Stimulated activated naive CD8-positive, alpha-beta T cell treated with anti-CD3 and anti-CD28 coated beads, Interleukin-15, Interleukin-2, amounts not matched to agents 100 ng/mL and 50 ng/mL, for 24 hours (primary cell): ENCODE measurements around the gene FAM162B.
"Not testable (repeated sequence)": the region's sequence is repeated elsewhere in the genome, so short reads cannot be mapped to it uniquely, and the experiment has no call there.

Experiments used
- H3K27ac Mint-ChIP-seq: one replicate; pipeline ENCODE4 v1.8.0; 2021; ENCODE audit warnings: mild to moderate bottlenecking, mixed read lengths
- H3K27me3 Mint-ChIP-seq: one replicate; pipeline ENCODE4 v1.8.0; 2021; ENCODE audit warnings: mixed read lengths
- H3K36me3 Mint-ChIP-seq: one replicate; pipeline ENCODE4 v1.8.0; 2021; ENCODE audit warnings: low read depth, mixed read lengths
- H3K4me1 Mint-ChIP-seq: one replicate; pipeline ENCODE4 v1.8.0; 2021; ENCODE audit warnings: low read depth, mixed read lengths
- H3K4me3 Mint-ChIP-seq: one replicate; pipeline ENCODE4 v1.8.0; 2021; ENCODE audit warnings: mild to moderate bottlenecking, mixed read lengths
- H3K9me3 Mint-ChIP-seq: one replicate; pipeline ENCODE4 v1.8.0; 2021; ENCODE audit warnings: mixed read lengths

FAM162B gene

DNA sequence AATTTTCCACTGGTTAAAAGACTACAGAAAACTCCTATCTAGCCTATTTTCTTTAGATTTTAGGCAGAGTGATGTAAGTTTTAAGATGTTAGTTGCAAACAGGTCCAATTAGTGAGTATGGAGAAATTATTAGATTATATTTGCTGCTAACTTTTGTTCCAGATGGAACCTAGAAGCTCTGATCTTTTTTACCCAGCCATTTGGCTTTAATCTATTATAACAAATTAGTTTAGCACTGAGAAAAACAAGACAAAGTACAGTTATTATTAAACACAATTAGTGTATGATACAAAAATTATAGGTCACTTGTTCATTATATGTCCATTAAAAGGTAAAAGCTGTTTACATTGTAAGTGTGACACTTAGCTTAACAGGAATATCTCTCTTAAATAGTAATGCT is 2.5 kb downstream of the FAM162B start:
- peaks cover 15% of the 10 kb centered on the region for H3K4me1 Mint-ChIP-seq
- H3K27ac Mint-ChIP-seq: no peak overlapping the region
- no peak overlapping the region for H3K4me3 Mint-ChIP-seq
- H3K36me3 Mint-ChIP-seq: no peaks in the 10 kb centered on the region
- H3K27me3 Mint-ChIP-seq: peaks cover 67% of the 10 kb centered on the region
- H3K9me3 Mint-ChIP-seq: no peaks in the 10 kb centered on the region

DNA sequence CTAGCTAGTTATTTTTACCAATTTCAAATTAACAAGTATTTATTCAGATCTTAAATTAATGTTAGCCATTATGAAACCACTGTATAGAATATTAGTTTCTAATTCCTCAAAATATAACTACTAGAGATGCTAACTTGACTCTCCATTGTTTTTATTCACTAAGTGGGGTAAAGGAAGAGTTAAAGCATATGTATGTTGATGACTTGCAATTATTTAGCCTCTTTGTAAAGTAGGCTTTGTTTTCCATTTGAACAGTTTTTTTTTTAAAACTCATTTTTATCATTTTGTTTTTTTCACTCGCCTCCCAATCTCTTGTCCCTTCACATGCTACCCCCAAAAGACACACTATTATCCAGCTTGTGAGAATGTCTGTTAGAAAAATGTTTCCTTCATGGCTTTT is 3.3 kb downstream of the FAM162B start:
- Mint-ChIP-seq H3K4me1 (peaks cover 15% of the 10 kb centered on the region), H3K36me3 (no peaks in the 10 kb centered on the region), H3K27me3 (peaks cover 64% of the 10 kb centered on the region), H3K4me3 (no peak overlapping the region), H3K9me3 (no peaks in the 10 kb centered on the region), H3K27ac (no peak overlapping the region)

GRCh38 chr6:116761779-116762178 is 3.7 kb downstream of the FAM162B start:
- Mint-ChIP-seq H3K36me3 (no peaks in the 10 kb centered on the region), H3K4me3 (no peak overlapping the region), H3K27ac (no peak overlapping the region), H3K4me1 (peaks cover 15% of the 10 kb centered on the region), H3K27me3 (peaks cover 61% of the 10 kb centered on the region), H3K9me3 (no peaks in the 10 kb centered on the region)

- Mint-ChIP-seq H3K27me3 (peaks cover 14% of the 10 kb centered on the region), H3K9me3 (peaks cover 30% of the 10 kb centered on the region), H3K4me1 (no peaks in the 10 kb centered on the region), H3K4me3 (no peak overlapping the region), H3K27ac (no peak overlapping the region), H3K36me3 (no peaks in the 10 kb centered on the region)
Measured at GRCh38 chr6:116745176-116745575, 20.3 kb downstream of the FAM162B start.

DNA sequence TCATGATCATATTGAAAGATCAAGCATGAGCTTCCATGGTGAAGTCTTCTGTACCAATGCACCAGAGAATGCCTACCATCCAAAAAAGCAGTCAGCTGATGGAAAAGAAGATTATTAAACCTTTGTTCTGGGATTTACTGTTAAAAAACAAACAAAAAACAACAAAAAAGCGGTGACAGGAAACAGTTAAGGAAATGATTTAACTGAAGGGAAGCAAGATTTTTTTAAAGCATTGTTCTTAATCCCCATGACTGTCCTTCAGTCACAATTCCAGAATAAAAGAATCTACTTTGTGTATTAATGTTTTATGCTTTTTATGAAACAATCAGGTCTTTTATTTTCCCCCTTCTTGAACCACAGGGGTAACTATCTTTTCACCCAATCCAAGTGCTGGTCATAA is 23.9 kb downstream of the FAM162B start:
- peaks cover 39% of the 10 kb centered on the region for H3K9me3 Mint-ChIP-seq
- no peak overlapping the region for H3K4me3 Mint-ChIP-seq
- no peak overlapping the region for H3K27ac Mint-ChIP-seq
- peaks cover 15% of the 10 kb centered on the region for H3K36me3 Mint-ChIP-seq
- H3K27me3 Mint-ChIP-seq: no peaks in the 10 kb centered on the region
- no peaks in the 10 kb centered on the region for H3K4me1 Mint-ChIP-seq

- not testable (repeated sequence) for H3K4me3 Mint-ChIP-seq, H3K27ac Mint-ChIP-seq, H3K27me3 Mint-ChIP-seq, H3K4me1 Mint-ChIP-seq
- H3K9me3 Mint-ChIP-seq: peaks cover 46% of the 10 kb centered on the region
- H3K36me3 Mint-ChIP-seq: peaks cover 26% of the 10 kb centered on the region
Measured at GRCh38 chr6:116740486-116740885, 25.0 kb downstream of the FAM162B start.

DNA sequence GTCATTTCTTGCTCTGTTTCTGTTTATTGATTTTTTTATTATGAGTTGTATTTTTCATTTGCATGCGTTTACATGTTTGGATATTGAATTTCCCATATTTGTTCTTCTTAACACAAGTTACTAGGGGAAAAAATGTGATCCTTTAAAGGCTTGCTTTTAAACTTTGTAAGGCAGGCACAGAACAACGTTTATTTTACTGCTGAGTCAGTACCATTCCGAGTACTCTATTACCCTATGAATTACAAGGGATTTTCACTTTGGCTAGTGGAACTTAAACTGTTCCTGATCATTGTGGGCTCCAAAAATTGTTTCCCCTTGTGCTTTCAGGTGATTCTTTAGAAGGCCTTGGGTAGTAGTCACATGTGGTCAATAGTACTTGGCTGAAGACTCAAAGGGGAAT is 28.5 kb downstream of the FAM162B start:
- Mint-ChIP-seq H3K27me3 (no peaks in the 10 kb centered on the region), H3K27ac (no peak overlapping the region), H3K36me3 (peaks cover 46% of the 10 kb centered on the region), H3K4me1 (no peaks in the 10 kb centered on the region), H3K4me3 (no peak overlapping the region), H3K9me3 (peaks cover 33% of the 10 kb centered on the region)

GRCh38 chr6:116730513-116730912 is 35.0 kb downstream of the FAM162B start:
- no peaks in the 10 kb centered on the region for H3K27me3 Mint-ChIP-seq
- H3K36me3 Mint-ChIP-seq: peaks cover 64% of the 10 kb centered on the region
- H3K4me1 Mint-ChIP-seq: no peaks in the 10 kb centered on the region
- no peak overlapping the region for H3K27ac Mint-ChIP-seq
- H3K4me3 Mint-ChIP-seq: no peak overlapping the region
- H3K9me3 Mint-ChIP-seq: peaks cover 3% of the 10 kb centered on the region

GRCh38 chr6:116726947-116727346 is 38.6 kb downstream of the FAM162B start:
- H3K36me3 Mint-ChIP-seq: peaks cover 69% of the 10 kb centered on the region
- H3K27me3 Mint-ChIP-seq: no peaks in the 10 kb centered on the region
- H3K9me3 Mint-ChIP-seq: no peaks in the 10 kb centered on the region
- H3K4me3 Mint-ChIP-seq: no peak overlapping the region
- no peaks in the 10 kb centered on the region for H3K4me1 Mint-ChIP-seq
- H3K27ac Mint-ChIP-seq: no peak overlapping the region

DNA sequence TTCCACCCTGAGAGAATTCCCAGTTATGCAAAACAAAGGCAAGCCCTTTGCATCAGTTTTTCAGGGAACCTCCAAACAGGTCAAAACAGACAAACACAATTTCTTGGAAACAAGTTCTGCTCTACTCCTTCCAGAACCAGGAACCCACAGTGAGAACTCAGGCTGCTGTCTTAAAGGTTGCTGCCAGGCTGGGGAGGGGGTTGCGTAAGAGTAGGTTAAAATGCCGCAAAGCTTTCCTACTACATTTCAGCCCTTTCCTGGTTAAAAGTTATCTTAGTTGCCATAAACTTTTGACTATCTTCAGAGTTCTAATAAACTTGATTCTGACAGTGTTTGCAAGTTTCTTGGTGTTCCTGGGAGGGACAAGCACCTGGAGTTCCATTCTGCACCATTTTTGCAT is 50.8 kb downstream of the FAM162B start:
- Mint-ChIP-seq H3K4me3 (no peak overlapping the region), H3K27ac (no peak overlapping the region), H3K27me3 (no peaks in the 10 kb centered on the region), H3K9me3 (no peaks in the 10 kb centered on the region), H3K4me1 (peaks cover 12% of the 10 kb centered on the region), H3K36me3 (peaks cover 70% of the 10 kb centered on the region)

- H3K27ac Mint-ChIP-seq: no peak overlapping the region
- H3K27me3 Mint-ChIP-seq: no peaks in the 10 kb centered on the region
- no peaks in the 10 kb centered on the region for H3K9me3 Mint-ChIP-seq
- H3K4me1 Mint-ChIP-seq: peaks cover 12% of the 10 kb centered on the region
- H3K36me3 Mint-ChIP-seq: peaks cover 65% of the 10 kb centered on the region
- H3K4me3 Mint-ChIP-seq: no peak overlapping the region
Measured at GRCh38 chr6:116714296-116714695, 51.2 kb downstream of the FAM162B start.

DNA sequence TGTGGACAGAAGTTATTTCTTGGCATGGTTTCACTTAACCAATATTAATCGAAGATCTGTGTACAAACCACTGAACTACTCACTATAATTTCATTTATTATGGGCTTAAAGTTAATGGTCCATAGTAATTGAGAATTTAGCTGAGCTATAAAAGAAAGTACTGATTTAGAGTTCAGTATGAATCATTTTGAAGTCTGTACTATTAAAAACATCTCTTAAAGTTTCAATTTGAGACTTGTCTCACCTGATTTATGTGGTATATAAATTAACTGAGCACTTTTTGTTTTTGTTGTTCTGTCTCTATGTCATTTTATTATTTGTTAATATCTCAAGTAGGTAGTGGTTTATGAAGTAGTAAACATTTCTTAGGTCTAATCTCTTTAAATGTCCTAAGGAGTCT is 59.6 kb downstream of the FAM162B start:
- Mint-ChIP-seq H3K36me3 (peaks cover 51% of the 10 kb centered on the region), H3K9me3 (no peaks in the 10 kb centered on the region), H3K27ac (no peak overlapping the region), H3K4me3 (no peak overlapping the region), H3K27me3 (no peaks in the 10 kb centered on the region), H3K4me1 (no peaks in the 10 kb centered on the region)

- H3K27me3 Mint-ChIP-seq, H3K9me3 Mint-ChIP-seq, H3K27ac Mint-ChIP-seq, H3K4me3 Mint-ChIP-seq, H3K4me1 Mint-ChIP-seq: not testable (repeated sequence)
- H3K36me3 Mint-ChIP-seq: peaks cover 56% of the 10 kb centered on the region
Measured at GRCh38 chr6:116703888-116704287, 61.6 kb downstream of the FAM162B start.
